GM23248 (cell line): Measurements from ENCODE around the gene PLEKHA4. TPM values are rescaled to one million over a fixed set of nuclear protein-coding genes. Genes with fewer than 3 reads are reported as not detected.
A peak's percentile ranks its signal among the peaks of the same experiment; 100 is the strongest.

ENCODE experiments used
- DNase-seq: peaks from one replicate; pipeline ENCODE4 v3.0.0-alpha.2; 2015
- H2AFZ ChIP-seq: fragments of 200-600 bp; sonication (generic); 2 replicates; pipeline ENCODE4 v1.6.1; 2016; ENCODE audit warnings: antibody characterized with exemption
- H3F3A ChIP-seq: fragments of 200-600 bp; sonication (generic); 2 replicates; pipeline ENCODE4 v1.6.1; 2016; ENCODE audit warnings: mild to moderate bottlenecking, antibody characterized with exemption, mixed run types; ENCODE audit not compliant: insufficient read depth
- H3K27ac ChIP-seq: fragments of 200-600 bp; sonication (generic); 2 replicates; pipeline ENCODE4 v1.5.1; 2016; ENCODE audit warnings: mild to moderate bottlenecking
- H3K27me3 ChIP-seq: fragments of 200-600 bp; sonication (generic); replicated peaks from 2 replicates; pipeline ENCODE4 v1.6.1; 2016; ENCODE audit warnings: mild to moderate bottlenecking; ENCODE audit not compliant: insufficient read depth
- H3K36me3 ChIP-seq: fragments of 200-600 bp; sonication (generic); 2 replicates; pipeline ENCODE4 v1.6.1; 2016; ENCODE audit warnings: low read depth, mild to moderate bottlenecking
- H3K4me1 ChIP-seq: fragments of 200-600 bp; sonication (generic); 2 replicates; pipeline ENCODE4 v1.6.1; 2016; ENCODE audit warnings: mild to moderate bottlenecking; ENCODE audit not compliant: insufficient read depth
- H3K4me2 ChIP-seq: fragments of 200-600 bp; sonication (generic); one replicate; pipeline ENCODE4 v1.6.1; 2016; ENCODE audit warnings: mild to moderate bottlenecking; ENCODE audit not compliant: unreplicated experiment
- H3K4me3 ChIP-seq: fragments of 200-600 bp; sonication (generic); 2 replicates; pipeline ENCODE4 v1.5.1; 2016; ENCODE audit warnings: mild to moderate bottlenecking
- H3K79me2 ChIP-seq: fragments of 200-600 bp; sonication (generic); 2 replicates; pipeline ENCODE4 v1.6.1; 2016; ENCODE audit warnings: mild to moderate bottlenecking; ENCODE audit not compliant: insufficient read depth
- H3K9ac ChIP-seq: fragments of 200-600 bp; sonication (generic); 2 replicates; pipeline ENCODE4 v1.6.1; 2016; ENCODE audit warnings: mild to moderate bottlenecking
- H3K9me2 ChIP-seq: fragments of 200-600 bp; sonication (generic); 2 replicates; pipeline ENCODE4 v1.6.1; 2016; ENCODE audit warnings: mixed run types, mild to moderate bottlenecking, moderate library complexity; ENCODE audit not compliant: insufficient read depth
- H3K9me3 ChIP-seq: fragments of 200-600 bp; sonication (generic); one replicate; pipeline ENCODE4 v1.6.1; 2017; ENCODE audit warnings: low read depth
- H4K20me1 ChIP-seq: fragments of 200-600 bp; sonication (generic); 2 replicates; pipeline ENCODE4 v1.6.0; 2016; ENCODE audit not compliant: insufficient read depth
- EZH2 ChIP-seq: fragments of 200-600 bp; sonication (generic); IDR thresholded peaks from 2 replicates; pipeline ENCODE4 v1.6.1; 2018; ENCODE audit warnings: antibody characterized with exemption, mild to moderate bottlenecking; ENCODE audit not compliant: insufficient read depth, poor library complexity, severe bottlenecking
- EZH2phosphoT487 ChIP-seq: fragments of 200-600 bp; sonication (generic); IDR thresholded peaks from 2 replicates; pipeline ENCODE4 v1.6.1; 2018; ENCODE audit warnings: antibody characterized with exemption, moderate library complexity, mild to moderate bottlenecking, low read depth; ENCODE audit not compliant: insufficient read depth
- WGBS, 2 experiments: methylation state at CpG; one replicate each; pipeline ENCODE4 v1.1.6; 2015 to 2017; ENCODE audit warnings: low lambda C conversion rate in 2 of 2, low coverage in 1 of 2; ENCODE audit errors: missing lambda C conversion rate in 2 of 2; 5-methylcytosine and 5-hydroxymethylcytosine counted together
- in situ Hi-C: fragments of 300-500 bp; cut with MboI; formaldehyde crosslinking; loops from 2 replicates; pipeline ENCODE4 v1.15.0; 2020
- polyA plus RNA-seq: library from polyadenylated mRNA; unstranded; fragments of >200 nt; fragmentation: Nextera tagmentation; extraction: Ambion mirVana; gene quantifications from 2 replicates; pipeline ENCODE4 v1.2.1, GENCODE V29; 2016
- total RNA-seq: library from RNA; depleted of rRNA; stranded (reverse); fragments of >200 nt; shearing (Covaris generic); gene quantifications from 2 replicates; pipeline ENCODE4 v1.2.3, GENCODE V29; 2014

The PLEKHA4 gene
- total and polyA plus RNA-seq, 2 experiments from 2014 or later, result 12.3 to 19.4 TPM

DNA sequence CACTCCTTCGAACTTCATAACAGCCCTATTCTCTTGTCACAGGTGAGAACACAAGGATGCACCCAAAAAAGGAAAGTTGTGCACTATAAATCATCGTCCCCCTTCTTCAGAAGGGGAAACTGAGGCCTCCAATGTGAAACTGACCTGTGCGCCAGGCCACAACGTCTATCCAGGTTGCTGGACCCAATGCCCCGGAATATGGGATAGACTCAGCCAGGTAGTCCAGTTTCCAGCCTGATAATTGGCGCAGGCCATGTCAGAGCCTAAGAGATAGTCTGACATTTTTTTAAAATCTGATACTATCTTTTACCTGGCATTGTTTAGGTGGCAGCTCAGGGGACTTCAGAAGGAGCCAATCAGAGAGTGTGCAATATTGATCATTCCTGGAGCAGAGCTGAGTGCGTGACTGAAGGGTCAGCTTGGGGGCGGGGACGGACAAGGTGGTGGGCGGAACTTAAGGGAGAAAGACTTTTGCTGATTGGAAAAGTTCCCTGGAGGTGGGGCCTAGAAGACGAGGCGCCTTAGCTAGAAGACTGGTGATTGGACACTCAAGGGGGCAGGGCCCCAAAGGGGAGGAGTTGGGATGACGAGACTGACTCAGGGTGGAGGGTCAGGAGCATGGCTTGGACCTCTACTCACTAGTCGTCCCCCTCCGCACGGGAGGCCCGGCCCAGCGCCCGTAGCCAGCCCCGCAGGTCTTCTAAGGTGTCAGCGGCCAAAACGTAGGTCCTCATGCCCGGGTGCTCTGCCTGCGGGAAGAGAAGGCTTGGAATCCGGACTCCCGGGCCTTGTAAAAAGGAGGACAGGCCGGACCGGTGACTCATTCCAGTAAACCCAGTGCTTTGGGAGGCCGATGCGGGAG is 8.5 kb downstream of the PLEKHA4 start:
- no peak overlapping the region for H2AFZ ChIP-seq
- no peaks in the 10 kb centered on the region for H3K79me2 ChIP-seq
- no peak overlapping the region for H3K27ac ChIP-seq
- no peaks in the 10 kb centered on the region for H3K9me3 ChIP-seq
- no peaks in the 10 kb centered on the region for H3K36me3 ChIP-seq
- H3K4me2 ChIP-seq, result no peak overlapping the region
- no peaks in the 10 kb centered on the region for H3K27me3 ChIP-seq
- H3K9me2 ChIP-seq, result no peaks in the 10 kb centered on the region
- no peak for TF ChIP-seq EZH2phosphoT487
- TF ChIP-seq EZH2, result no peak
- H3K4me3 ChIP-seq, result no peak overlapping the region
- no peak overlapping the region for H3K9ac ChIP-seq
- no peak for DNase-seq
- no peaks in the 10 kb centered on the region for H3K4me1 ChIP-seq
- H4K20me1 ChIP-seq, result no peaks in the 10 kb centered on the region
- H3F3A ChIP-seq, result no peaks in the 10 kb centered on the region
- in situ Hi-C loops, result no loop called here
- WGBS, 2 experiments, result 90 to 94% methylated on average over 29 to 30 of the region's 30 CpGs

DNA sequence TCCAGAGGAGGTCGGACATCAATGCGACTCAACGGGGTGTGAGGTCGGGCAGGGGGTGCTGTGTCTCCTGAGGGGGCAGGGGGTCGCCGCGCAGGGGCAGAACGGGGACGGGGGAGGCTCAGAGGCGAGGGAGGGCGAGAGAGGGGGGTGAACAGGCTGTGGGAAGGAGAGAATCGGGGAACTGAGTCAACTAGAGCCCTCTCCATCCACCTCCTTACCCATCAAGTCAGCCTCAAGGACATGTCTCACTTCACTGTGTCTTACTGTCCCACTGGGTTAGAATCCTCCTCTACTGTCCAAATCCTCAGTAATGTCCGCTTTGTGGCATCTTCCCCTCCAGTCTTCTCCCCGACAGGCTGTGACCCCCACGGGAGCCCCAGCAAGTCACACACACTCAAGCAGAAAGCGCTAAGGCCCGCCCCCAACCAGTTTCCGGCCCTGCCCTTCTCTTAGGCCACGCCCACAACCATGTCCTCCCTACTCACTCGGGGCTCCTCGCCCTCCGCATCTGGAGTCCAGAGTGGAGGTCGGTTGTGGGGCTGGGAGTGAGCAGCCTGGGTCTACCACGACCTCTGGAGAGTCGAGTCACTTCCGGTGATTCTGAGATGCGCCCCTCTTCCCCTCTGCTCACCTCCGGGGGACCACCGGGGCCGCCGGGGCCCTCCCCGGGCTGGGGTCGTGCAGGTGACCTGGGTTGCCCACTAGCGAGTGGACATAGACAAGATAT is 9.3 kb downstream of the PLEKHA4 start:
- Histone ChIP-seq H3K4me2 (no peak overlapping the region), H3K4me3 (no peak overlapping the region), H3K4me1 (no peaks in the 10 kb centered on the region), H3K36me3 (no peaks in the 10 kb centered on the region), H3K9ac (no peak overlapping the region), H4K20me1 (no peaks in the 10 kb centered on the region), H3K9me3 (no peaks in the 10 kb centered on the region), H3K9me2 (no peaks in the 10 kb centered on the region), H3K79me2 (no peaks in the 10 kb centered on the region), H3F3A (no peaks in the 10 kb centered on the region), H3K27me3 (no peaks in the 10 kb centered on the region), H2AFZ (no peak overlapping the region), H3K27ac (no peak overlapping the region)
- in situ Hi-C loops, result no loop called here
- WGBS, 2 experiments, result 72 to 74% methylated on average over 20 to 34 of the region's 34 CpGs
- TF ChIP-seq EZH2phosphoT487 (no peak), EZH2 (no peak)
- DNase-seq, result peak; percentile 10

DNA sequence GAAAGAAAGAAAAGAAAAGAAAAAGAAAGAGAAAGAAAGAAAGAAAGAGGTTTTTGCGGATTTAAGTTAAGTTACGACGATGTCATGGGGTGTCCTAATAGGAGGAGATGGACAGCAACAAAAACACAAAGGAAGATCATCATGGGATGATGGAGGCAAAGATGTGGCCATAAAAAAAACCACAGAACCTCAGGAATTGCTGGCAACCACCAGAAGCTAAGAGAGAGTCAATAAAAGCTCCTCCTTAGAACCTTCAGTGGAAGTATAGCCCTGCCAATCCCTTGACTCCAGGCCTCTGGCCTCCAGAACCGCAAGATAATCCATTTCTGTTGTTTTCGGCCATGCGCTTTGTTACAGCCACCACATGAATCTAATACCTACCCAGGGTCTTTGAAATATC is 11.5 kb downstream of the PLEKHA4 start:
- Histone ChIP-seq H3K27ac (no peak overlapping the region), H3K36me3 (no peaks in the 10 kb centered on the region; the same call in 1 of the 2 replicates), H3K9me3 (no peaks in the 10 kb centered on the region), H3K4me3 (no peak overlapping the region), H2AFZ (no peak overlapping the region), H3K79me2 (no peaks in the 10 kb centered on the region), H4K20me1 (no peaks in the 10 kb centered on the region), H3K4me2 (no peak overlapping the region), H3K4me1 (no peaks in the 10 kb centered on the region), H3K27me3 (no peaks in the 10 kb centered on the region), H3K9ac (no peak overlapping the region), H3K9me2 (no peaks in the 10 kb centered on the region), H3F3A (no peaks in the 10 kb centered on the region)
- in situ Hi-C loops, result no loop called here
- TF ChIP-seq EZH2phosphoT487, result no peak
- no peak for TF ChIP-seq EZH2
- DNase-seq, result peak; percentile 24
- WGBS, 2 experiments, result 97 to 98% methylated on average over 6 of the region's 6 CpGs

DNA sequence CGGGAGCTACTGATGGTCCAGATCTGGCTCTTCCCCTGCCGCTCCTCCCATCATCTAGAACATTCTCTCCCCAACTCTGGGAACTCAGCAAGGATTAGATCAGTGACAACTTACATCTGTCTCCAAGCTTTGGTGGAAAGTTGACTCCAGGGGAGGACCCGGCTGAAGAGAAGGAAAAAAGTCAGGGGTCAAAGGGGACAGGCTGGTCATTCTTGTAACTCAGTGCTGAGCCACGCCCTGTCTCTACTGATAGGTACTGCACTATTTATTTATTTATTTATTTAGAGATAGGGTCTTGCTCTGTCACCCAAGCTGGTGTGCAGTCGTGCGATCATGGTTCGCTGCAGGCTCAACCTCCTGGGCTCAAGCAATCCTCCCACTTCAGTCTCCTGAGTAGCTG is 14.3 kb downstream of the PLEKHA4 start:
- H3K9ac ChIP-seq, result no peak overlapping the region
- H3K9me2 ChIP-seq, result no peaks in the 10 kb centered on the region
- H3K79me2 ChIP-seq, result no peaks in the 10 kb centered on the region
- no peaks in the 10 kb centered on the region for H3K9me3 ChIP-seq
- in situ Hi-C loops, result no loop called here
- no peaks in the 10 kb centered on the region for H3K27me3 ChIP-seq
- no peaks in the 10 kb centered on the region for H3F3A ChIP-seq
- H2AFZ ChIP-seq, result no peak overlapping the region
- 95 to 97% methylated on average over 7 of the region's 7 CpGs for WGBS, 2 experiments
- no peak overlapping the region for H3K4me2 ChIP-seq
- no peaks in the 10 kb centered on the region for H3K4me1 ChIP-seq
- DNase-seq, result no peak
- H3K4me3 ChIP-seq, result no peak overlapping the region
- no peaks in the 10 kb centered on the region; the same call in 1 of the 2 replicates for H3K36me3 ChIP-seq
- no peak for TF ChIP-seq EZH2phosphoT487
- TF ChIP-seq EZH2, result no peak
- H3K27ac ChIP-seq, result no peak overlapping the region
- H4K20me1 ChIP-seq, result no peaks in the 10 kb centered on the region
